WTC11 (cell line): ENCODE data around the gene ZNF689.

Source experiments
- MYBL2 ChIP-seq: sonication (generic); formaldehyde crosslinking; IDR thresholded peaks from 2 replicates; pipeline ENCODE4 v1.8.1; 2023; ENCODE audit warnings: mild to moderate bottlenecking, moderate library complexity, missing genetic modification reagents
- NR2C2 ChIP-seq: sonication (generic); formaldehyde crosslinking; IDR thresholded peaks from 2 replicates; pipeline ENCODE4 v1.8.0; 2022; ENCODE audit warnings: mild to moderate bottlenecking, missing genetic modification reagents
- SOX15 ChIP-seq: fragments of 250-450 bp; sonication (Bioruptor Pico); IDR thresholded peaks from 2 replicates; pipeline ENCODE4 v1.9.0; 2021; ENCODE audit warnings: mild to moderate bottlenecking
- ZNF121 ChIP-seq: sonication (generic); formaldehyde crosslinking; IDR thresholded peaks from 2 replicates; pipeline ENCODE4 v1.8.0; 2023; ENCODE audit warnings: missing genetic modification reagents
- ZNF219 ChIP-seq: sonication (generic); formaldehyde crosslinking; IDR thresholded peaks from 2 replicates; pipeline ENCODE4 v1.8.0; 2023; ENCODE audit warnings: missing genetic modification reagents, mild to moderate bottlenecking, borderline replicate concordance
- ZNF423 ChIP-seq: fragments of 250-450 bp; sonication (Bioruptor Pico); IDR thresholded peaks from 2 replicates; pipeline ENCODE4 v2.1.2; 2022; ENCODE audit warnings: mild to moderate bottlenecking, moderate library complexity
- TF ChIP-seq, protein P1 (sequence below): fragments of 200-600 bp; IDR thresholded peaks from 2 replicates; pipeline ENCODE4 v1.8.0; 2022; ENCODE audit warnings: antibody characterized with exemption
- TF ChIP-seq, protein P2 (sequence below): sonication (generic); formaldehyde crosslinking; conservative IDR thresholded peaks from 2 replicates; pipeline ENCODE4 v1.8.1; 2022; ENCODE audit warnings: mild to moderate bottlenecking, missing genetic modification reagents
- TF ChIP-seq, protein P3 (sequence below): sonication (generic); formaldehyde crosslinking; IDR thresholded peaks from 2 replicates; pipeline ENCODE4 v1.8.0; 2023; ENCODE audit warnings: missing genetic modification reagents

DNA sequence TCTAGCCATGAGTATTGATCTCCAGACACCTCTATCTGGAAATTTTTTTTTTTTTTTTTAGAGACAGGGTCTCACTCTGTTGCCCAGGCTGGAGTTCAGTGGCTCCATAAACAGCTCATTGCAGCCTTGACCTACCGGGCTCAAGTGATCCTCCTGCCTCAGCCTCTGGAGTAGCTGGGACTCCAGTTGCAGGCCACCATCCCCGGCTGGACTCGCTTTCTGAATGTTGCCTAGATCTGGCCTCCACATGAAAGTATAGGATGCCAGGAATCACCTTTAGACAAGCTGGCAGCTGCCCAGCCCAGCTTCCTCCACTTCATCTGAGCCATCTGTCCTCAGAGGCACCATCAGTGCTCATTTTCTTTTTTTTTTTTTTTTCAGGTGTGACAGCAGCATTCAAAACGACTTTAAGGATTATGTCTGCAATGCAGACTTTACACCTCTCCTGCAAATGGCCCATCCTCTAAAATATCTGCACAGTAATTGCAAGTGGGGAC, 34.2 kb upstream of the ZNF689 start:
- TF ChIP-seq ZNF121: no peak
- TF ChIP-seq NR2C2: no peak
- TF ChIP-seq, protein P1, sequence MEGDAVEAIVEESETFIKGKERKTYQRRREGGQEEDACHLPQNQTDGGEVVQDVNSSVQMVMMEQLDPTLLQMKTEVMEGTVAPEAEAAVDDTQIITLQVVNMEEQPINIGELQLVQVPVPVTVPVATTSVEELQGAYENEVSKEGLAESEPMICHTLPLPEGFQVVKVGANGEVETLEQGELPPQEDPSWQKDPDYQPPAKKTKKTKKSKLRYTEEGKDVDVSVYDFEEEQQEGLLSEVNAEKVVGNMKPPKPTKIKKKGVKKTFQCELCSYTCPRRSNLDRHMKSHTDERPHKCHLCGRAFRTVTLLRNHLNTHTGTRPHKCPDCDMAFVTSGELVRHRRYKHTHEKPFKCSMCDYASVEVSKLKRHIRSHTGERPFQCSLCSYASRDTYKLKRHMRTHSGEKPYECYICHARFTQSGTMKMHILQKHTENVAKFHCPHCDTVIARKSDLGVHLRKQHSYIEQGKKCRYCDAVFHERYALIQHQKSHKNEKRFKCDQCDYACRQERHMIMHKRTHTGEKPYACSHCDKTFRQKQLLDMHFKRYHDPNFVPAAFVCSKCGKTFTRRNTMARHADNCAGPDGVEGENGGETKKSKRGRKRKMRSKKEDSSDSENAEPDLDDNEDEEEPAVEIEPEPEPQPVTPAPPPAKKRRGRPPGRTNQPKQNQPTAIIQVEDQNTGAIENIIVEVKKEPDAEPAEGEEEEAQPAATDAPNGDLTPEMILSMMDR: no peak
- TF ChIP-seq MYBL2 (CRISPR knock-in tag): no peak
- no peak for TF ChIP-seq ZNF423
- TF ChIP-seq, protein P2, sequence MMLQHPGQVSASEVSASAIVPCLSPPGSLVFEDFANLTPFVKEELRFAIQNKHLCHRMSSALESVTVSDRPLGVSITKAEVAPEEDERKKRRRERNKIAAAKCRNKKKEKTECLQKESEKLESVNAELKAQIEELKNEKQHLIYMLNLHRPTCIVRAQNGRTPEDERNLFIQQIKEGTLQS (CRISPR knock-in tag): no peak
- TF ChIP-seq SOX15: no peak
- TF ChIP-seq, protein P3, sequence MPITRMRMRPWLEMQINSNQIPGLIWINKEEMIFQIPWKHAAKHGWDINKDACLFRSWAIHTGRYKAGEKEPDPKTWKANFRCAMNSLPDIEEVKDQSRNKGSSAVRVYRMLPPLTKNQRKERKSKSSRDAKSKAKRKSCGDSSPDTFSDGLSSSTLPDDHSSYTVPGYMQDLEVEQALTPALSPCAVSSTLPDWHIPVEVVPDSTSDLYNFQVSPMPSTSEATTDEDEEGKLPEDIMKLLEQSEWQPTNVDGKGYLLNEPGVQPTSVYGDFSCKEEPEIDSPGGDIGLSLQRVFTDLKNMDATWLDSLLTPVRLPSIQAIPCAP: no peak
- TF ChIP-seq ZNF219 (CRISPR knock-in tag): no peak
